H9 (cell line): ENCODE data around the gene SCIN. TPM values are rescaled to one million over a fixed set of nuclear protein-coding genes. Genes with fewer than 3 reads are reported as not detected.

Experiments
- DNase-seq: peaks from one replicate; pipeline ENCODE4 v3.0.0-alpha.2; 2017
- H2AFZ ChIP-seq: one replicate; pipeline ENCODE4 v1.6.1; 2013; ENCODE audit warnings: mild to moderate bottlenecking, low read length, control low read depth, moderate library complexity
- H2AK5ac ChIP-seq: 2 replicates; pipeline ENCODE4 v1.6.1; 2013; ENCODE audit warnings: low read length, control low read depth, mixed read lengths; ENCODE audit not compliant: insufficient read length
- H2BK120ac ChIP-seq: one replicate; pipeline ENCODE4 v1.6.1; 2013; ENCODE audit warnings: low read depth, mild to moderate bottlenecking, low read length, control low read depth, inconsistent platforms; ENCODE audit not compliant: poor library complexity, severe bottlenecking
- H2BK12ac ChIP-seq: 2 replicates; pipeline ENCODE4 v1.6.1; 2013; ENCODE audit warnings: low read length, control low read depth, mixed read lengths, low read depth; ENCODE audit not compliant: insufficient read length
- H2BK15ac ChIP-seq: 2 replicates; pipeline ENCODE4 v1.6.1; 2013; ENCODE audit warnings: low read depth, low read length, control low read depth
- H2BK20ac ChIP-seq: one replicate; pipeline ENCODE4 v1.6.1; 2013; ENCODE audit warnings: low read depth, mild to moderate bottlenecking, low read length, control low read depth, inconsistent platforms; ENCODE audit not compliant: poor library complexity, severe bottlenecking
- H2BK5ac ChIP-seq: 2 replicates; pipeline ENCODE4 v1.6.1; 2013; ENCODE audit warnings: low read length, control low read depth, mixed read lengths; ENCODE audit not compliant: insufficient read length
- H3K14ac ChIP-seq: 2 replicates; pipeline ENCODE4 v1.6.1; 2013; ENCODE audit warnings: low read length, control low read depth; ENCODE audit not compliant: insufficient read depth
- H3K18ac ChIP-seq: 2 replicates; pipeline ENCODE4 v1.6.1; 2013; ENCODE audit warnings: low read depth, mild to moderate bottlenecking, mixed read lengths, low read length, control low read depth; ENCODE audit not compliant: insufficient read length
- H3K23ac ChIP-seq: 2 replicates; pipeline ENCODE4 v1.6.1; 2013; ENCODE audit warnings: low read length, control low read depth, mixed read lengths, low read depth; ENCODE audit not compliant: insufficient read length
- H3K23me2 ChIP-seq: 2 replicates; pipeline ENCODE4 v1.6.1; 2013; ENCODE audit warnings: low read depth, mild to moderate bottlenecking, mixed read lengths, low read length, control low read depth; ENCODE audit not compliant: insufficient read length, poor library complexity, severe bottlenecking
- H3K27ac ChIP-seq: 2 replicates; pipeline ENCODE4 v1.5.1; 2013; ENCODE audit warnings: low read length, control low read depth, mixed read lengths, low read depth; ENCODE audit not compliant: insufficient read length
- H3K27me3 ChIP-seq: 2 replicates; pipeline ENCODE4 v1.6.1; 2013; ENCODE audit warnings: low read length, control low read depth, inconsistent platforms; ENCODE audit not compliant: insufficient read depth
- H3K4ac ChIP-seq: 2 replicates; pipeline ENCODE4 v1.6.1; 2013; ENCODE audit warnings: low read depth, mild to moderate bottlenecking, control low read depth, inconsistent platforms, low read length, moderate library complexity
- H3K4me1 ChIP-seq: 2 replicates; pipeline ENCODE4 v1.6.1; 2013; ENCODE audit warnings: low read length, control low read depth, inconsistent platforms; ENCODE audit not compliant: insufficient read depth
- H3K4me2 ChIP-seq: 2 replicates; pipeline ENCODE4 v1.6.1; 2013; ENCODE audit warnings: low read length, control low read depth, mixed read lengths; ENCODE audit not compliant: insufficient read length, insufficient read depth
- H3K56ac ChIP-seq: 2 replicates; pipeline ENCODE4 v1.6.1; 2013; ENCODE audit warnings: low read depth, mild to moderate bottlenecking, mixed read lengths, low read length, control low read depth; ENCODE audit not compliant: insufficient read length
- H3K79me1 ChIP-seq: 2 replicates; pipeline ENCODE4 v1.6.1; 2013; ENCODE audit warnings: low read depth, mild to moderate bottlenecking, moderate library complexity, low read length, control low read depth, inconsistent platforms; ENCODE audit not compliant: insufficient read depth, poor library complexity, severe bottlenecking
- H3K79me2 ChIP-seq: 2 replicates; pipeline ENCODE4 v1.6.1; 2013; ENCODE audit warnings: low read length, control low read depth, inconsistent platforms; ENCODE audit not compliant: insufficient read depth
- H3K9ac ChIP-seq: 2 replicates; pipeline ENCODE4 v1.6.1; 2013; ENCODE audit warnings: low read length, control low read depth, mixed read lengths; ENCODE audit not compliant: insufficient read length; ENCODE audit errors: extremely low read depth
- H3K9me3 ChIP-seq: one replicate; pipeline ENCODE4 v1.6.1; 2013; ENCODE audit warnings: low read depth, low read length, inconsistent platforms; ENCODE audit not compliant: control insufficient read depth
- H3T11ph ChIP-seq: one replicate; pipeline ENCODE4 v1.6.1; 2013; ENCODE audit warnings: mild to moderate bottlenecking, low read length, control low read depth, inconsistent platforms
- H4K20me1 ChIP-seq: one replicate; pipeline ENCODE4 v1.6.1; 2013; ENCODE audit not compliant: control insufficient read depth, insufficient read length, insufficient read depth
- H4K5ac ChIP-seq: 2 replicates; pipeline ENCODE4 v1.6.1; 2013; ENCODE audit warnings: low read depth, mild to moderate bottlenecking, mixed read lengths, low read length, control low read depth; ENCODE audit not compliant: insufficient read length
- H4K8ac ChIP-seq: replicated peaks from 2 replicates; pipeline ENCODE4 v1.6.1; 2013; ENCODE audit warnings: low read length, control low read depth, mixed read lengths, low read depth; ENCODE audit not compliant: insufficient read length
- H4K91ac ChIP-seq: 2 replicates; pipeline ENCODE4 v1.6.1; 2013; ENCODE audit warnings: low read depth, mild to moderate bottlenecking, moderate library complexity, mixed read lengths, low read length, control low read depth; ENCODE audit not compliant: insufficient read length
- H3K27ac Mint-ChIP-seq, 3 experiments: 2 replicates in 2 of 3; 3 replicates in 1 of 3; pipeline ENCODE4 v1.8.0; 2020 to 2021; ENCODE audit warnings: mixed read lengths in 3 of 3, mild to moderate bottlenecking in 1 of 3, moderate library complexity in 1 of 3
- H3K27me3 Mint-ChIP-seq: 2 replicates; pipeline ENCODE4 v1.8.0; 2021; ENCODE audit warnings: low read depth, mild to moderate bottlenecking, moderate library complexity, mixed read lengths
- H3K36me3 Mint-ChIP-seq, 3 experiments: 2 replicates in 2 of 3; 3 replicates in 1 of 3; pipeline ENCODE4 v1.8.0; 2020 to 2021; ENCODE audit warnings: low read depth in 3 of 3, mixed read lengths in 3 of 3; ENCODE audit not compliant: insufficient read depth in 1 of 3
- H3K4me1 Mint-ChIP-seq, 2 experiments: 2 replicates each; pipeline ENCODE4 v1.8.0; 2020; ENCODE audit warnings: mixed read lengths in 2 of 2
- H3K4me3 Mint-ChIP-seq, 2 experiments: 2 replicates in 1 of 2; 3 replicates in 1 of 2; pipeline ENCODE4 v1.8.0; 2020 to 2021; ENCODE audit warnings: mild to moderate bottlenecking in 2 of 2, mixed read lengths in 2 of 2, moderate library complexity in 1 of 2
- H3K9me3 Mint-ChIP-seq, 2 experiments: 2 replicates in 1 of 2; 3 replicates in 1 of 2; pipeline ENCODE4 v1.8.0; 2020; ENCODE audit warnings: mild to moderate bottlenecking in 2 of 2, mixed read lengths in 2 of 2, moderate library complexity in 1 of 2
- WGBS: extraction: QIAGEN DNeasy Blood & Tissue Kit; methylation state at CpG from one replicate; pipeline ENCODE4 v1.1.7; 2013; ENCODE audit warnings: missing lambda C conversion rate, low lambda C conversion rate, mixed read lengths; ENCODE audit not compliant: insufficient read length; ENCODE audit errors: extremely low coverage; 5-methylcytosine and 5-hydroxymethylcytosine counted together
- total RNA-seq: library from RNA; stranded (reverse); gene quantifications from 2 replicates; pipeline ENCODE4 v1.2.1, GENCODE V29; 2021
- TF ChIP-seq, protein P1 (sequence below): fragments of 200-600 bp; sonication (generic); conservative IDR thresholded peaks from 3 replicates; pipeline ENCODE4 v1.8.0; 2021; ENCODE audit warnings: antibody characterized with exemption, mild to moderate bottlenecking

The SCIN gene
- total RNA-seq, 1 experiment from 2014 or later = 0.44 TPM

- H3K23me2 ChIP-seq = no peaks in the 10 kb centered on the region
- no peaks in the 10 kb centered on the region for H4K20me1 ChIP-seq
- no peak overlapping the region for H2BK120ac ChIP-seq
- H2BK15ac ChIP-seq = peak overlapping the region; percentile 73; the same call in 1 of the 2 replicates
- H3K9me3 Mint-ChIP-seq = no peaks in the 10 kb centered on the region
- H3T11ph ChIP-seq = no peak overlapping the region
- H3K79me2 ChIP-seq = no peaks in the 10 kb centered on the region
- peaks cover 5% of the 10 kb centered on the region; the same call in 1 of the 2 replicates for H3K4me1 ChIP-seq
- no peak for DNase-seq
- TF ChIP-seq, protein P1, sequence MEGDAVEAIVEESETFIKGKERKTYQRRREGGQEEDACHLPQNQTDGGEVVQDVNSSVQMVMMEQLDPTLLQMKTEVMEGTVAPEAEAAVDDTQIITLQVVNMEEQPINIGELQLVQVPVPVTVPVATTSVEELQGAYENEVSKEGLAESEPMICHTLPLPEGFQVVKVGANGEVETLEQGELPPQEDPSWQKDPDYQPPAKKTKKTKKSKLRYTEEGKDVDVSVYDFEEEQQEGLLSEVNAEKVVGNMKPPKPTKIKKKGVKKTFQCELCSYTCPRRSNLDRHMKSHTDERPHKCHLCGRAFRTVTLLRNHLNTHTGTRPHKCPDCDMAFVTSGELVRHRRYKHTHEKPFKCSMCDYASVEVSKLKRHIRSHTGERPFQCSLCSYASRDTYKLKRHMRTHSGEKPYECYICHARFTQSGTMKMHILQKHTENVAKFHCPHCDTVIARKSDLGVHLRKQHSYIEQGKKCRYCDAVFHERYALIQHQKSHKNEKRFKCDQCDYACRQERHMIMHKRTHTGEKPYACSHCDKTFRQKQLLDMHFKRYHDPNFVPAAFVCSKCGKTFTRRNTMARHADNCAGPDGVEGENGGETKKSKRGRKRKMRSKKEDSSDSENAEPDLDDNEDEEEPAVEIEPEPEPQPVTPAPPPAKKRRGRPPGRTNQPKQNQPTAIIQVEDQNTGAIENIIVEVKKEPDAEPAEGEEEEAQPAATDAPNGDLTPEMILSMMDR = no peak
- H3K4me3 Mint-ChIP-seq = no peak overlapping the region
- no peak overlapping the region for H3K4ac ChIP-seq
- no CpG with 5 or more reads among the region's 1 CpG for WGBS
- H2BK5ac ChIP-seq = no peak overlapping the region
- no peak overlapping the region for H3K4me2 ChIP-seq
- H2BK20ac ChIP-seq = no peak overlapping the region
- H3K27me3 ChIP-seq = no peaks in the 10 kb centered on the region
- H2BK12ac ChIP-seq = no peak overlapping the region
- peak overlapping the region; percentile 86 for H3K18ac ChIP-seq
- no peak overlapping the region for H4K5ac ChIP-seq
- no peak overlapping the region for H3K27ac Mint-ChIP-seq
- peaks cover 19 to 24% of the 10 kb centered on the region in 2 experiments for H3K4me1 Mint-ChIP-seq
- H3K27me3 Mint-ChIP-seq = no peaks in the 10 kb centered on the region
- no peak overlapping the region for H3K56ac ChIP-seq
- H3K14ac ChIP-seq = peak overlapping the region; percentile 44; the same call in 1 of the 2 replicates
- H4K8ac ChIP-seq = no peak overlapping the region
- peak overlapping the region; percentile 90 for H2AFZ ChIP-seq
- H2AK5ac ChIP-seq = no peak overlapping the region
- H3K79me1 ChIP-seq = no peaks in the 10 kb centered on the region
- no peak overlapping the region for H4K91ac ChIP-seq
- H3K23ac ChIP-seq = no peak overlapping the region
- H3K9ac ChIP-seq = no peak overlapping the region
- no peak overlapping the region for H3K27ac ChIP-seq
- H3K36me3 Mint-ChIP-seq = no peaks in the 10 kb centered on the region
- H3K9me3 ChIP-seq = no peaks in the 10 kb centered on the region
Observed at GRCh38 chr7:12646139-12646538, 75.6 kb downstream of the SCIN start.
